ENCODE measurements around the gene PHYHIPL. TPM values are rescaled to one million over a fixed set of nuclear protein-coding genes. Genes with fewer than 3 reads are reported as not detected.

The PHYHIPL gene
- total and polyA plus RNA-seq, 2 of the 8 experiments (the other 6 are each of a cell fraction or from before 2014, with no cell fraction given): 0.23 to 0.48 TPM

DNA sequence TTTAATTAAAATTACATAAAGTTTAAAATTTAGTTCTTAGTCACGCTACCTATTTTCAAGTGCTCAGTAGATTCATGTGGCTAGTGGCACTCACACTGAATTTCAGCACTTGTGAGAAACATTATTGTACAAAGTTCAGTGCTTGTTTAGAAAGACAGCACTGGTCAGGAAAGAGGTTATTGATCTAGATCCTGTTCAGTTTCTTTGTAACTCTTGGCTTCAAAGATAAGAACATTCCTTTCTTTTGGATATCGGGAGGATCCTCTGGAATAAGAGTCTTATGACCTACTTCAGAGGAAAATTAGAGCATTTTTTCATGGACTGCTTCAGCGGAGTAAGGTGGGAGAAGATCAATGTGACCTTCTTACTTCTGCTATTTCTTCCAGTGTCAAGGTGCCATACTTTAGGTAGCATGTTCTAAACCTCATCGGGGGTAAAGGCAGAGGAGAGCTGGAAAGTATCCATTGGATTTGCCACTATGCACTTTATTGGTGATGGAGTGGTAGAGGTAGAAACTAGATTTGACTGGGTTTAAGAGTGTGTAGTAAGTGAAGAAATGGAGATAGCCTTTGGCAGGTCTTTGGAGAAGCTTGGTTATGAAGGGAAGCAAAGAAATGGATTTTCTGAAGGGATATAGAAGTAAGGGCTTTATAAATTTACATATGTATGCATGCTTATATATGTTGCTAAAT lies 39.9 kb downstream of the PHYHIPL start (continued):
- TF ChIP-seq ZNF274 (IDR thresholded peaks at IDR 0.05; ENCODE audit: borderline replicate concordance, extremely low read depth, low read length): no peak
- TF ChIP-seq RAD21 (IDR thresholded peaks at IDR 0.05 in 1 of 2, conservative IDR thresholded peaks at IDR 0.05 in 1 of 2; ENCODE audit: low read depth in 2 of 2, low read length in 2 of 2): no peak
- no peak for TF ChIP-seq SAP30 (IDR thresholded peaks at IDR 0.05; ENCODE audit: insufficient read depth, insufficient replicate concordance, low read length)
- no peak for TF ChIP-seq BCL11A (IDR thresholded peaks at IDR 0.05; ENCODE audit: low read depth in 2 of 2, low read length in 2 of 2)
